Activated naive CD4-positive, alpha-beta T cell treated with anti-CD3 and anti-CD28 coated beads, Interleukin-2, amount 50 U/mL, for 72 hours (primary cell): Measurements from ENCODE around the gene LHFPL2. TPM values are rescaled to one million over a fixed set of nuclear protein-coding genes. Genes with fewer than 3 reads are reported as not detected.
A peak's percentile ranks its signal among the peaks of the same experiment; 100 is the strongest.
"Not testable (repeated sequence)": the region's sequence is repeated elsewhere in the genome, so short reads cannot be mapped to it uniquely, and the experiment has no call there.

ENCODE experiments used
- ATAC-seq, 2 donors: fragments of 150-1000 bp; cut with Tn5 transposase; 2 replicates each; pipeline ENCODE4 v1.10.0; 2021; ENCODE audit warnings: mild to moderate bottlenecking in 2 of 2, moderate library complexity in 2 of 2
- DNase-seq, 2 donors: peaks; one replicate each; pipeline ENCODE4 v3.0.0; 2021 to 2022; ENCODE audit warnings: low spot score in 2 of 2
- H3K27ac Mint-ChIP-seq, 2 donors: one replicate each; pipeline ENCODE4 v1.8.0; 2022; ENCODE audit warnings: mild to moderate bottlenecking in 2 of 2, mixed read lengths in 2 of 2
- H3K36me3 Mint-ChIP-seq, 2 donors: one replicate each; pipeline ENCODE4 v1.8.0; 2022; ENCODE audit warnings: mixed read lengths in 2 of 2
- H3K9me3 Mint-ChIP-seq, 2 donors: one replicate each; pipeline ENCODE4 v1.8.0; 2022; ENCODE audit warnings: mixed read lengths in 2 of 2
- total RNA-seq, 2 donors: library from RNA; stranded (reverse); gene quantifications; one replicate each; pipeline ENCODE4 v1.2.3, GENCODE V29; 2022

The LHFPL2 gene
- total RNA-seq, 2 donors from 2014 or later = 0.16 to 0.18 TPM

GRCh38 chr5:78483809-78484521 is 164.6 kb downstream of the LHFPL2 start:
- DNase-seq = no peak
- no peak for ATAC-seq
- Mint-ChIP-seq H3K27ac (peak overlapping the region; percentile 2 to 72), H3K9me3 (no peaks in the 10 kb centered on the region), H3K36me3 (no peaks in the 10 kb centered on the region)

- Mint-ChIP-seq H3K36me3 (no peaks in the 10 kb centered on the region), H3K9me3 (no peaks in the 10 kb centered on the region), H3K27ac (no peak overlapping the region)
- DNase-seq = no peak
- no peak for ATAC-seq
Measured at GRCh38 chr5:78482948-78483347, 165.6 kb downstream of the LHFPL2 start.

- Mint-ChIP-seq H3K36me3 (peaks cover 0 to 5% of the 10 kb centered on the region in 2 donors), H3K9me3 (no peaks in the 10 kb centered on the region), H3K27ac (no peak overlapping the region)
- ATAC-seq (no peak), DNase-seq (no peak)
Measured at GRCh38 chr5:78476795-78477194, 171.8 kb downstream of the LHFPL2 start.

- no peak for DNase-seq
- peaks cover 0 to 5% of the 10 kb centered on the region in 2 donors for H3K36me3 Mint-ChIP-seq
- H3K27ac Mint-ChIP-seq = no peak overlapping the region
- ATAC-seq = no peak
- no peaks in the 10 kb centered on the region for H3K9me3 Mint-ChIP-seq
Measured at GRCh38 chr5:78475370-78475769, 173.2 kb downstream of the LHFPL2 start.

GRCh38 chr5:78473751-78474150 is 174.8 kb downstream of the LHFPL2 start:
- Mint-ChIP-seq H3K9me3 (no peaks in the 10 kb centered on the region), H3K27ac (no peak overlapping the region), H3K36me3 (peaks cover 0 to 5% of the 10 kb centered on the region in 2 donors)
- DNase-seq = no peak
- ATAC-seq = no peak

GRCh38 chr5:78472469-78473106 is 176.0 kb downstream of the LHFPL2 start:
- ATAC-seq (no peak), DNase-seq (no peak)
- Mint-ChIP-seq H3K36me3 (peaks cover 0 to 5% of the 10 kb centered on the region in 2 donors), H3K9me3 (no peaks in the 10 kb centered on the region), H3K27ac (no peak overlapping the region)

- no peaks in the 10 kb centered on the region for H3K9me3 Mint-ChIP-seq
- H3K36me3 Mint-ChIP-seq = peaks cover 0 to 5% of the 10 kb centered on the region in 2 donors
- no peak overlapping the region for H3K27ac Mint-ChIP-seq
- ATAC-seq = no peak
- DNase-seq = no peak
Measured at GRCh38 chr5:78471896-78472295, 176.7 kb downstream of the LHFPL2 start.

GRCh38 chr5:78467752-78468357 is 180.7 kb downstream of the LHFPL2 start:
- no peaks in the 10 kb centered on the region for H3K9me3 Mint-ChIP-seq

GRCh38 chr5:78467140-78467539 is 181.4 kb downstream of the LHFPL2 start:
- Mint-ChIP-seq H3K27ac (no peak overlapping the region), H3K36me3 (peaks cover 0 to 6% of the 10 kb centered on the region in 2 donors), H3K9me3 (no peaks in the 10 kb centered on the region)
- ATAC-seq = no peak
- no peak for DNase-seq

More at GRCh38 chr5:78467752-78468357, 180.7 kb downstream of the LHFPL2 start:
- DNase-seq (no peak), ATAC-seq (no peak)
- peaks cover 0 to 6% of the 10 kb centered on the region in 2 donors for H3K36me3 Mint-ChIP-seq
- no peak overlapping the region for H3K27ac Mint-ChIP-seq

- ATAC-seq = no peak
- no peak for DNase-seq
- Mint-ChIP-seq H3K27ac (no peak overlapping the region), H3K36me3 (peaks cover 14 to 32% of the 10 kb centered on the region in 2 donors), H3K9me3 (peaks cover 0 to 4% of the 10 kb centered on the region in 2 donors)
Measured at GRCh38 chr5:78458843-78459242, 189.7 kb downstream of the LHFPL2 start.

- H3K36me3 Mint-ChIP-seq = peaks cover 14 to 32% of the 10 kb centered on the region in 2 donors
- DNase-seq, H3K27ac Mint-ChIP-seq, H3K9me3 Mint-ChIP-seq, ATAC-seq: not testable (repeated sequence)
Measured at GRCh38 chr5:78457507-78457906, 191.1 kb downstream of the LHFPL2 start.

- no peak overlapping the region for H3K27ac Mint-ChIP-seq
- DNase-seq (no peak), ATAC-seq (no peak)
- H3K36me3 Mint-ChIP-seq = peaks cover 6 to 18% of the 10 kb centered on the region in 2 donors
- H3K9me3 Mint-ChIP-seq = peaks cover 6 to 11% of the 10 kb centered on the region in 2 donors
Measured at GRCh38 chr5:78449103-78449502, 199.5 kb downstream of the LHFPL2 start.

- no peak for DNase-seq
- peaks cover 6 to 11% of the 10 kb centered on the region in 2 donors for H3K9me3 Mint-ChIP-seq
- ATAC-seq = no peak
- H3K36me3 Mint-ChIP-seq = peaks cover 6 to 21% of the 10 kb centered on the region in 2 donors
- peak overlapping the region in 1 of 2 donors; percentile 44 for H3K27ac Mint-ChIP-seq
Measured at GRCh38 chr5:78447775-78448424, 200.7 kb downstream of the LHFPL2 start.
